Kidney epithelial cell (primary cell): ENCODE data around the gene MAPT. TPM values are rescaled to one million over a fixed set of nuclear protein-coding genes. Genes with fewer than 3 reads are reported as not detected.

Experiments
- DNase-seq: peaks from one replicate; pipeline ENCODE4 v3.0.0-alpha.2; 2010; ENCODE audit warnings: low read depth
- H3K27me3 ChIP-seq: 2 replicates; pipeline ENCODE4 v1.6.0; 2011; ENCODE audit warnings: low read length; ENCODE audit not compliant: control insufficient read depth, insufficient read depth
- H3K36me3 ChIP-seq: 2 replicates; pipeline ENCODE4 v1.5.1; 2011; ENCODE audit warnings: low read length; ENCODE audit not compliant: control insufficient read depth, insufficient read depth
- H3K4me3 ChIP-seq: 2 replicates; pipeline ENCODE4 v1.5.1; 2011; ENCODE audit warnings: low read depth, mild to moderate bottlenecking, control low read depth, low read length
- total RNA-seq: library from RNA; depleted of rRNA; stranded (reverse); fragments of >200 nt; gene quantifications from 2 replicates; pipeline ENCODE4 v1.2.3, GENCODE V29; 2015
- TF ChIP-seq, protein P1 (sequence below): IDR thresholded peaks from 2 replicates; pipeline ENCODE4 v1.5.1; 2011; ENCODE audit warnings: mild to moderate bottlenecking, moderate library complexity, low read length, control low read depth, inconsistent platforms; ENCODE audit not compliant: insufficient read depth, poor library complexity, severe bottlenecking

The MAPT gene
- total RNA-seq, 1 donor from 2014 or later, result 0.25 TPM

DNA sequence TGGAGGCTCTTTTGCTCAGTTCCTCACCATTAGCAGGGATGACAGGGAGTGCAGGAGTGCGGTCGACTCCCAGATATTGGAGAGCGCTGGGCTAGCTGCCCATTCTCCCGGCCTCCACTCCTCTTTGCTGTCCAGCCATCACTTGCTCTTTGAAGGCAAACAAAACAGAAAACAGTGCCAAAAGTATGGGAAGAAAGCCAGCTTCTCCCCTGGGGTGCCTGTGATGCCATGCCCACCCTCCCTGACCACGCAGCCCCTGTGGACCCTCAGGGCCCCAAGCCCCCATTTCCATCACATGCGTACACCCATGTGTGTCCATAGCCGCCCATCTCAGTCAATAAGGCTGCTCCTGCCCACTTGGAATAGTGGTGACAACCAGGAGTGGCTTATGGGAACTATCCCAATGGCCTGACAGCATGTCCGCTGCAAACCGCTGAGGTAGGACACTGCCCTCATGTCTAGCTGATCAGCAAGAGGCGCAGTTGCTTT lies 30.0 kb downstream of the MAPT start:
- DNase-seq, result no peak
- TF ChIP-seq, protein P1, sequence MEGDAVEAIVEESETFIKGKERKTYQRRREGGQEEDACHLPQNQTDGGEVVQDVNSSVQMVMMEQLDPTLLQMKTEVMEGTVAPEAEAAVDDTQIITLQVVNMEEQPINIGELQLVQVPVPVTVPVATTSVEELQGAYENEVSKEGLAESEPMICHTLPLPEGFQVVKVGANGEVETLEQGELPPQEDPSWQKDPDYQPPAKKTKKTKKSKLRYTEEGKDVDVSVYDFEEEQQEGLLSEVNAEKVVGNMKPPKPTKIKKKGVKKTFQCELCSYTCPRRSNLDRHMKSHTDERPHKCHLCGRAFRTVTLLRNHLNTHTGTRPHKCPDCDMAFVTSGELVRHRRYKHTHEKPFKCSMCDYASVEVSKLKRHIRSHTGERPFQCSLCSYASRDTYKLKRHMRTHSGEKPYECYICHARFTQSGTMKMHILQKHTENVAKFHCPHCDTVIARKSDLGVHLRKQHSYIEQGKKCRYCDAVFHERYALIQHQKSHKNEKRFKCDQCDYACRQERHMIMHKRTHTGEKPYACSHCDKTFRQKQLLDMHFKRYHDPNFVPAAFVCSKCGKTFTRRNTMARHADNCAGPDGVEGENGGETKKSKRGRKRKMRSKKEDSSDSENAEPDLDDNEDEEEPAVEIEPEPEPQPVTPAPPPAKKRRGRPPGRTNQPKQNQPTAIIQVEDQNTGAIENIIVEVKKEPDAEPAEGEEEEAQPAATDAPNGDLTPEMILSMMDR, result no peak
- H3K4me3 ChIP-seq, result no peak overlapping the region

DNA sequence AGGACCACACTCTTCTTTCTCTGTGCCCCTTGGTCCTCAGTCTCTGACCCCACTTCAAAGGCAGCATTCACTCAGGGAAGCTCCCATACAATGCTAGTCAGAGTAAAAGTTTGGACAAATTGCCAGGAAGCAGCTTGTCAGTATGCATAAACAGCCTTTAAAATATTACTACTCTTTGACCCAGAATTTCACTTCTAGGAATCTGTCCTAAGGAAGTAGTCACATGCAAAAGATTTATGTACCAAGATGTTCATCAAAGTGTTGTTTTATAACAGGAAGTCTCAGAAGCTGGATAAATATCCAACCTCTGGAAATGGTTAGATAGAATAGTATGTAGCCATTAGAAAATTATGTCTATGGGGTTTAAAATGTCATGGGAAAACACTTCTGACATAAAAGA lies 31.0 kb downstream of the MAPT start:
- TF ChIP-seq, protein P1, result no peak
- Histone ChIP-seq H3K27me3 (peaks cover 6% of the 10 kb centered on the region), H3K4me3 (no peak overlapping the region), H3K36me3 (no peaks in the 10 kb centered on the region)
- no peak for DNase-seq

More for the DNA sequence above, 30.0 kb downstream of the MAPT start:
- no peaks in the 10 kb centered on the region for H3K36me3 ChIP-seq
- peaks cover 6% of the 10 kb centered on the region for H3K27me3 ChIP-seq

DNA sequence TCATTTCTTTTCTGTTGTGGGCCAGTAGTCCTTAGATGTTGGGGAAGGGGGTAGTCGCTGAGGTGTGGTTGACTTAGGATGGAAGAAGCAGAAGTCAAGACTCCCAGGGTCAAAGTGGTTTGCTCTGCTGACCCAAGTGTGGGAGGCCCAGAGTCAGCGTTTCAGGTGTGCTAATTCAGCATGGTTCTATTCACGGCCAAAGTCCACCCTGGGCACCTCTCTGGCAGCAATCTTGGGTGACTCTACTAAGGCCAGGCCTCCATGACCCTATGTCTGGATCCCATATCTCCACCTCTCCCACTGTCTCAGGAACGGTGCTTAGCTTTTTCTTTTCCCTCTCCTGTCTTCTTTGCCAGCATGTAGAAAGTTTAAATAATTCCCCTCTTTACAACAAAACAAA lies 32.9 kb downstream of the MAPT start:
- no peak for DNase-seq
- Histone ChIP-seq H3K4me3 (no peak overlapping the region), H3K27me3 (peaks cover 4% of the 10 kb centered on the region), H3K36me3 (no peaks in the 10 kb centered on the region)
- TF ChIP-seq, protein P1, result no peak

DNA sequence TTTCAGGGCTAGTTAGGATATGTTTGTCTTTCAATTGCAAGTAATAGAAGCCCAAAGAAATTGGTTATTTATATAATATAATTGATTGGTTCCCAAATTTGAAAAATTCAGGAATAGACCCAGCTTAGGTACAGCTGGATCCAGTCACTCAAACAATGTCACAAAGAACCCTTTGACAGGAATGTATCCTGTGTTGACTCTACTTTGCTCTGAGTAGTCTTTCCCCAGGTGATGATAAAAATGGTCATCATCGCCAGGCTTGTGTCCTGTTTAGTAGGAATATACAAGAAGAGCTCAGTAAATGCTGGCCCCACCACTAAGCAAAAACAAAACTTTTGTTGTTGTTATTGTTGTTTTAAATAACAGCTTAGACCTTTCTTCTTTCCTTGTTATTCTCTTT lies 35.0 kb downstream of the MAPT start:
- TF ChIP-seq, protein P1, result no peak

DNA sequence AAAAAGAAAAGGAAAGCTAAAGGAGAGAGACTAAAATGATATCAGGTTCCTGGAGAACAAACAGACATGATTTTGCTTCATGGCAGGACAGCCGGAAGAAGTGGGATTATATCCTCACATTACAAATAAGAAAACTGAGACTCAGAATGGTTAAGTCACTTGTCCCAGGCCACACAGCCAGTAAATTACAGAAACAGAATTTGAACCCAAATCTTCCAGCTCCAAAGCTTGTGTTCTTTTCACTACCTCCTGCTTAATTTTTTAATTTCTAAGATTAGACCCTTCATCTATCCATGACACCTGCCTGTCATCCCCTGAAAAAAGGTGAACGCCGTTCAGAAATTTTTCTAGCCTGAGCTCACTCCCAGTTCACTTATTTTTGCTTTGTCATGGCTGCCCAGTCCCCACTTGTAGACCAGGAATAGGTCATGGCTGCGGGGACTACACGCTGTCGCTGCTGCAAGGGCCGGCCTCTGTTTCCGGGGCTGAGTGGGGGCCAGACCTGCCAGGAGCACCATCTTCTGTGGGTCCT lies 36.1 kb downstream of the MAPT start:
- H3K36me3 ChIP-seq, result no peaks in the 10 kb centered on the region
- H3K4me3 ChIP-seq, result no peak overlapping the region
- TF ChIP-seq, protein P1, result no peak
- DNase-seq, result no peak
- no peaks in the 10 kb centered on the region for H3K27me3 ChIP-seq

More for the DNA sequence above, 35.0 kb downstream of the MAPT start:
- Histone ChIP-seq H3K4me3 (no peak overlapping the region), H3K36me3 (no peaks in the 10 kb centered on the region), H3K27me3 (peaks cover 2% of the 10 kb centered on the region)
- DNase-seq, result no peak

DNA sequence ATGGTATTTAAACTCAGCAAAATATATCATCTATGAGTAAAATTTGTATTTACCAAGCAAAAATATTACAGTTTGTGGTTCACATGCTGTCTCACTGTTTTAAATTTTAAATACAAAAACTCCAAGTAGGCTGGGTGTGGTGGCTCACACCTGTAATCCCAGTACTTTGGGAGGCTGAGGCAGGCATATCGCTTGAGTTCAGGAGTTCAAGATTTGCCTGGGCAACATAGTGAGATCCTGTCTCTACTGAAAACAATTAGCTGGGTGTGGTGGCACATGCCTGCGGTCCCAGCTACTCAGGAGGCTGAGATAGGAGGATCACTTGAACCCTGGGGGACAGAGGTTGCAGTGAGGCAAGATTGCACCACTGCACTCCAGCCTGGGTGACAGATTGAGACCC lies 37.3 kb downstream of the MAPT start:
- TF ChIP-seq, protein P1, result no peak
- DNase-seq, result no peak
- no peak overlapping the region for H3K4me3 ChIP-seq
- no peaks in the 10 kb centered on the region for H3K27me3 ChIP-seq
- H3K36me3 ChIP-seq, result no peaks in the 10 kb centered on the region
